GM18505 (cell line): Measurements from ENCODE around the gene C11orf68.

ENCODE experiments used
- ATAC-seq: cut with Tn5 transposase; IDR thresholded peaks from one replicate; pipeline ENCODE4 v1.9.1; 2021; ENCODE audit not compliant: unreplicated experiment
- POLR2A ChIP-seq: IDR thresholded peaks from 4 replicates; pipeline ENCODE4 v1.6.1; 2011; ENCODE audit warnings: borderline replicate concordance; ENCODE audit not compliant: insufficient read depth, insufficient read length; ENCODE audit errors: extremely low read depth

The C11orf68 gene

GRCh38 chr11:65873318-65874156, 45.3 kb downstream of the C11orf68 start:
- peak; percentile 66 for TF ChIP-seq POLR2A
- peak; percentile 78 for ATAC-seq

GRCh38 chr11:65872586-65873317, 46.1 kb downstream of the C11orf68 start, which contains the start of gene EFEMP2:
Gene EFEMP2 (minus strand): TSS chr11:65872800. CDS start chr11:65872354, 446 bp downstream.
- TF ChIP-seq POLR2A: no peak

GRCh38 chr11:65871811-65872548, 46.9 kb downstream of the C11orf68 start:
- TF ChIP-seq POLR2A: no peak
- ATAC-seq: no peak

More at GRCh38 chr11:65872586-65873317, 46.1 kb downstream of the C11orf68 start, which contains the start of gene EFEMP2:
- ATAC-seq: no peak

GRCh38 chr11:65870706-65871681, 47.9 kb downstream of the C11orf68 start:
- no peak for ATAC-seq

GRCh38 chr11:65870307-65870658, 48.6 kb downstream of the C11orf68 start:
- TF ChIP-seq POLR2A: no peak
- no peak for ATAC-seq

More at GRCh38 chr11:65870706-65871681, 47.9 kb downstream of the C11orf68 start:
- TF ChIP-seq POLR2A: no peak

- TF ChIP-seq POLR2A: no peak
- no peak for ATAC-seq
These were observed 49.1 kb downstream of the C11orf68 start for GRCh38 chr11:65869643-65870306.

- no peak for ATAC-seq
- TF ChIP-seq POLR2A: no peak
These were observed 50.0 kb downstream of the C11orf68 start for GRCh38 chr11:65868907-65869306.

- ATAC-seq: no peak
- no peak for TF ChIP-seq POLR2A
These were observed 50.7 kb downstream of the C11orf68 start for GRCh38 chr11:65868076-65868667.

- ATAC-seq: no peak
- no peak for TF ChIP-seq POLR2A
These were observed 51.4 kb downstream of the C11orf68 start for GRCh38 chr11:65867284-65868071.
